ENCODE data around the gene CAPZB. TPM values are rescaled to one million over a fixed set of nuclear protein-coding genes. Genes with fewer than 3 reads are reported as not detected.

The CAPZB gene
- total RNA-seq, 1 donor from 2014 or later: 160 TPM

DNA sequence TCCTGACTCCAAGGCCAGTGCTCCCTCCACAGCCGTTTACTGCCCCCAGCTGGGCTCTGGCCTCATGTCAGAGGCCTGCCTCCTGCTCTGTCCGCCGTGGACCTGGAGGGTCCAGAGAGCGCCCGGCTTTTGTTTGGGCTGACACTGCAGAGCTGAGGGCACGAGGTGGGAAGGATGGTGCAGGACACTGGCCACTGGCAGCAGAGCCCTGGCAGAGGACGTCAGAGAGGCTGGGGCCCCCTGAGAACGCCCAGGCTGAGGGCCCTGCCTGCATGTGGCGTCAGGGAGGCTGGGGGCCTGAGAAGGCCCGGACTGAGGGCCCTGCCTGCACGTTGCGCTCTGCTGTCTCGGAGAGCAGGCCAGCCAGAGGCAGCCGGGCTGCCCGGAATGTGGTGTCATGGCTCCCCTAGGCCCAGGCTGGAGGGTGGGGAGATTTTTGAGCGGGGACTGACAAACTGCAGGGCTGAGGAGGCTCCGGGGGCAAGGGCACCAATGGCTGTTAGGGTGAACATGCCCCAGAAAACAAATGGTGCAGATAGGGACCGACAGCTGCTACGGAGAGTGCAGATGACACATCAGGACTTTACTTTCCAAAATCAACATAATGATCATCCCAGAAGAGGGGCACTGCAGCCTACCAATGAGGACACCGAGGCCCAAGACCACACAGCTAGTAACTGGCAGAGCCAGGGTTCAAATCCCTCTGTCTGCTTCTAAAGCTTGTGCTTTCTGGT, 141.6 kb downstream of the CAPZB start:
- no peak for DNase-seq

GRCh38 chr1:19342894-19343616, 142.3 kb downstream of the CAPZB start:
- DNase-seq: no peak

GRCh38 chr1:19342062-19342750, 143.1 kb downstream of the CAPZB start:
- no peak for DNase-seq

DNA sequence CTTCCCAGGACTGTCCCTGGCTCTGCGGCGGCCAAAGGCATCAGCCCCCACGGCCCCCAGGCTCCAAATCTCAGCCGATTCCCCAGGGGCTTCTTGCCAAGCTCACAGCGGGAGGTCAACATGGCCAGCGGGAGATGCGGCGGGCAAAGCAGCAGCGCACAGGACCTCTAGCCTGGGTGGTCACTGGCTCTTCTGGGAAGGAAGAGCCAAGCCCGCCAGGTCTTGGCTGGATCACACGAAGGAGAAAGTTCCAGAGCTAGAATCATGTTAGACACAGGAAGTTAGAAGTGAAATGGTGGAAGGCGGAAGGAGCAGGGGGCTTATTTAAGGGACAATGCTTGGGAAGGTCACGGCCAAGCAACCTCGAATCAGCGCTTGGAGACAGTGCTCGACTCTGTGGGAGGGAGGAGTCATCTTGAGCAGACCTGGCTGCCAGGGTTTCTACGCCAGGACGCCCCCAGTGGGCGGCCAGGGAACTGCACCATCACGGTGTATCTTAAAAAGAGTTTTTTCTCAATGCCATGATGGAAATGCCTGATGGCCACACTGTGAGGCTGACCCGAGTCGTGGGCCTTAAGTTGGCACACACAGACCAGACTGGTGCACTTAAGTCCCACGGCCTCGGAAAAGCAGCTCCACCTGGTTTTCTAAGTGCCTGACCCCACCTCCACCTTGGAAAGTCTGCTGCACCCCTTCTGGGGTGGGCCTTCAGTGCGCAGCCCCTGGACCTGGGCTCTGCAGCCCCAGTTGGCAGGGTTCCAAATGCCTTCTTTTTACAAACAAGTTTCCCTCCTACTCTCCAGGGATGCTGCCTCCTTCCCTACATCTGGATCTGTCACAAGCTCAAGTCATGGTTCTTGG, 143.9 kb downstream of the CAPZB start:
- peak; percentile 86 for DNase-seq

- DNase-seq: no peak
Measured at GRCh38 chr1:19340387-19340937, 144.9 kb downstream of the CAPZB start.

GRCh38 chr1:19339214-19339861, 146.0 kb downstream of the CAPZB start:
- DNase-seq: no peak

DNA sequence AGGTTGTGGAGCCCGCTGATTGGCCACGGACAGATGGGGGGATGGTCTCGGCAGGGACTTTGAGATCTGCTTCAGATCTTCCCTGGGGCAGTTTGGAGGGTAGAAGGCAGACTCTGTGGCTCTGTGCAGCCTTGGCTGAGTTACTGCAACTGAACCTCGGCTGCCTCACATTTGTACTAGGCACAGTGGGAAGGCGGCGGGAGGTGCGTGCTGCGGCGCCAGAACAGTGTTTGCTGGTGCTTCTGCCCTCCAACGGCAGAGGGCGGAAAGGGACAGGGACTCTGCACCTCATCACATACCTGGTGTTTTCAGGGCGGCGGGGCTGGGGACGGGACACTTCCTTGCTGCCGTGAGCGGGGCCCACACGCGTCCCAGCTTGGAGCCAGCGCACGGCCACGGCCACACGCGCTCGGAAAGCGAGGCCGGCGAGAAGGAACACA, 147.0 kb downstream of the CAPZB start:
- no peak for DNase-seq

DNA sequence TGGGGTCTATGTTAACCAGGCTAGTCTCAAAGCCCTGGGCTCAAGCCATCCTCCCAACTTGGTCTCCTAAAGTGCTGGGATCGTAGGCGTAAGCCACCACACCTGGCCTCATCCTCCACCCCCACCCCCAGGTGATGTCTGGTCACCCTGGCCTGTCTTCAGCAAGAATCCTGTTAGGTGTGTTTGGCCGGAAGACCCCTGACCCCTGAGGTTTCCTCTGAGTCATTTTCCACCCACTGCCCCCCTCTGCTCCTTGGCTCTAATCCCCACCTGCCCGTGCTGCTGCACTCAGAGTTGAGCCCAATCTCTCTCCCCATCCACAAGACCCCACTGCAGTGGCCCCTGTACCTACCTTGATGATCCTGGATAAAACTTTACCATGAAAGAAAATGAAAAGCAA, 148.1 kb downstream of the CAPZB start:
- peak; percentile 48 for DNase-seq

DNA sequence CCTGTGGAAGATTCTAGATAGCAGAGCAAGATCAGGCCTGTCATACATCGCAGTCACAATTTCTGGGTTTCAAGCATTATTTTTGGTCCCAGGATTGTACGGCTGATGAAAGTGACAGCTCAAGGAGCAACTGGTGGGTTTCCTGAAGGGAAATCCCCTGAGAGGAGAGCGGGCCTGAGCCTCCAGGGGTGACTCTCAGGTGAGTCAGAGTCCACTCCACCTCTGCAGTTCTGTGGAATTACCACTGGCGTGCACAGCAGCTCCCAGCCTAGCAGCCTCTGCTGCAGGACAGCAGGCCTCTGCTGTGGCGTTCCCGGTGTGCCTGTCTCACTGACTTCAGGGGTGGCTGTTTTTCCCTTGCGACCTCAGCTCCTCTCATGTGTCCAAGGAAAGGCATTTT, 148.8 kb downstream of the CAPZB start:
- peak; percentile 27 for DNase-seq

GRCh38 chr1:19333587-19334354, 151.6 kb downstream of the CAPZB start:
- no peak for DNase-seq

DNA sequence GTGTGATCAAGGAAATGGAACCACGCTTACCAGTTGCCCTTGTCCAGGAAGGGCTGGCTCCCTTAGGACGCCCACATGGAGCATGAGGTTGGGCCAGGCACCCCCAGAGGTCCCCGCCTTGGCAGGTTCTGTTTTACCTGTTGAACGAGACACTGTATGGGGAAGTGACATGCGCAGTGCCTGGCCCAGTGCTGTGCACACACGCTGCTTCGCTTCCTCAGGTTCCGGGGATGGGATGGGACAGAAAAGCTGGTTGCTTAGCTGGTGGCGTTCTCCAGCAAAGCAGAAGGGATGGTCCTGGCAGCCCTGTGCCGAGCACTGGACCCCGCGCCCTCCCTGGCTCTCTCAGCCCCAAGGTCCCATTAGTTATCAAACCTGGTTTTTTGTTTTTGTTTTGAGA, 152.5 kb downstream of the CAPZB start:
- DNase-seq: no peak

GRCh38 chr1:19331262-19331878, 154.0 kb downstream of the CAPZB start:
- DNase-seq: no peak

DNA sequence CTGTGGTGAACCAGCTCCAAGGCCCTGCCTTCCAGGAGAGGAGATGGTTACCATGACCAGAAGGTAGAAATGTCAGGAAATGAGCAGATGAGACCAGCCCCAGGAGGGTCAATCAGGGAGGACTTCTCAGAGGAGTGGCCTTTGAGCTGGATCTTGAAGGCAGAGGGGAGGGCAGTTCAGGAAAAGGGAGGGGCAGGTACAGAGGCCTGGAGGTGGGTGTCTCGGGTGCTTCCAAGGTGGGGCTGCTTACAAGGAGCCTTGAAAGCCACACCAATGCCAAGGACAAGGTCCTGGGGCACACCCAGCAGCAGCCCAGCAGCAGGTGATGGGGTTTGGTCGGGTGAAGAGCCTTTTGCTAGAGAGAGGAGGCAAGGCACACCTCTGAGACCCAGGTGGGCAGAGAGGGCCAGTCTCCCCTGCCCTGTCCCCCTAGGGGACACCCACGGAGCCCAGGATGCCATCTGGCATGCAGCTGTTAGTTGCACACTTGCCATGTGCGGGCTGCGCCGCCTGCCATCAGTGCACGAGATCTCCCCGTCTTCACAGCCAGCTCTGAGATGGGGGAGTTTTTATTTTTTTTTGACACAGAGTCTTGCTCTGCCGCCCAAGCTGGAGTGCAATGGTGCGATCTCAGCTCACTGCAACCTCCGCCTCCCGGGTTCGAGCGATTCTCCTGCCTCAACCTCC, 154.7 kb downstream of the CAPZB start:
- no peak for DNase-seq

- DNase-seq: no peak
Measured at GRCh38 chr1:19329611-19330010, 155.7 kb downstream of the CAPZB start.

GRCh38 chr1:19329188-19329587, 156.2 kb downstream of the CAPZB start:
- no peak for DNase-seq

- no peak for DNase-seq
Measured at GRCh38 chr1:19328486-19328885, 156.9 kb downstream of the CAPZB start.

GRCh38 chr1:19327736-19328135, 157.6 kb downstream of the CAPZB start:
- no peak for DNase-seq

GRCh38 chr1:19327301-19327700, 158.0 kb downstream of the CAPZB start:
- no peak for DNase-seq

- DNase-seq: no peak
Measured at GRCh38 chr1:19326748-19327065, 158.6 kb downstream of the CAPZB start.

Measured in dermis blood vessel endothelial cell (primary cell).